C1 segment of cervical spinal cord (tissue), 14 donors: ENCODE data around the gene FAM13A.

Experiments used
- DNase-seq, 14 donors: peaks; one replicate each; lab custom pipeline; 2025; lab: John Stamatoyannopoulos, UW

FAM13A gene

DNA sequence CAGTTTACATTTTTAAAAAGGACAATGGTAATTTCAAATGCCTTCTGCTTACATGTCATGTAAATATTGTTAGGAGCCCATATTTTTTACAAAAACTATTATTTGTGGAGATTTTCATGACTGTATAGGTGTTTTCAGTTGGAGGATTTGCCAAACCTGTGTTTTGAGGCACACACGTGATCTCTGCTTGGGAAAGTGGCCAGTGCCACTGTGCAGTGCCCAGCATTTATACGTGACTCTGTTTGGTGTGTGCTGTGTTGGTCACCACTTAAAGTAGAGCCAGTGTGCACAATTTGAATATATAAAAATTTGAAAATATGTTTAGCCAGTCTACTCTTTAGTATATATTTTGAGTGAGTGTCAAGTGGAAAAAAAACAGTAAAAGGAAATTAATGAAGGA is 332.6 kb downstream of the FAM13A start:
- DNase-seq, result peak in 1 of 14 donors; percentile 28

- DNase-seq, result peak in 1 of 14 donors; percentile 44
These were observed 334.2 kb downstream of the FAM13A start for GRCh38 chr4:88722828-88723227.

- DNase-seq, result peak in 1 of 14 donors; percentile 28
These were observed 334.7 kb downstream of the FAM13A start for GRCh38 chr4:88722276-88722780.

GRCh38 chr4:88720451-88721428 is 336.2 kb downstream of the FAM13A start:
- peak in 1 of 14 donors; percentile 39 for DNase-seq

DNA sequence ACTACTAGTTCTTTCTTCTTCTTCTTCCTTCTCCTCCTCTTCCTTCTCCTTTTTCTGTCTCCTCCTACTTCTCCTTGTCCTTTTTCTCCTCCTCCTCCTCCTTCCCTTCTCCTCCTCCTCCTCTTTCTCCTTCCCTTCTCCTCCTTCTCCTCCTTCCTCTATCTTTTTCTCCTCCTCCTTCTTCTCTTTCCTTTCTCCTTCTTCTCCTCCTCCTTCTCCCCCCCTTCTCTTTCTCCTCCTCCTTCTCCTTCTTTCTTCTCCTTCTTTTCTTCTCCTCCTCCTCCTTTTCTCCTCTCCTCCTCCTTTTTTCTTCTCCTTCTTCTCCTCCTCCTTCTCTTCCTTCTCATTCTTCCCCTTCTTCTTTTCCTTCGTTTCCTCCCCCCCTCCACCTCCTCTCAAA is 337.6 kb downstream of the FAM13A start:
- DNase-seq, result no peak

DNA sequence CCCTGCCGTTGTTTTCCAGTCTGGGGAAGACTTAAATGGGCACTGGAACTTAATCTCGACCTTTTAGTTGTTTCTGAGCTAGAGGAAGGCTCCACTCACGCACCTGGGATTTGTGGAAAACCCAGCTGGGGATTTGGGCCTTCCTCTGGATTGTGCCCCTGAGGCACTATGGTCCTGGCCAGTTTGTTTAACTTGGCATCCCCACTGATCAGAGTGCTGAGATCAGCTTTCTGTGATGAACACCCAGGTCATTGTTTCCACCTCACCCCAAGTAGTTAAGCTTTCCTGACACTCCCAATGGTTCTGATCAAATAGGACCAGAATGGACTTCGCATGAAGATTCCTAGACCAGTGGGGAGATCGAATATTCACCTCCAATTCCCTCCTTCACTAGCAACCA is 338.9 kb downstream of the FAM13A start:
- DNase-seq, result no peak

DNA sequence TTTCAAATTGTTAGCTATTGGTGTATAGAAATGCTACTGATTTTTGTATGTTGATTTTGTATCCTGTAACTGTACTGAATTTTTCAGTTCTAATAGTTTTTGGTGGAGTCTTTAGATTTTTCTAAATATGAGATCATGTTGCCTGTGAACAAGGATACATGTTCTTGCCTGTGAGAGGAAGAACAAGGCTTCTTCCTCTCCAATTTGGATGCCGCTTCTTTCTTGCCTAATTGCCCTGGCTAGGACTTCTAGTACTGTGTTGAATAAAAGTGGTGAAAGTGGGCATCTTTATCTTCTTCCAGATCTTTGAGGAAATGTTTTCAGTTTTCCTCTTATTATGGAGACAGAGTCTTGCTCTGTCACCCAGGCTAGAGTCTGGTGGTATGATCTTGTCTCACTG is 343.2 kb downstream of the FAM13A start:
- DNase-seq, result no peak

- no peak for DNase-seq
These were observed 347.0 kb downstream of the FAM13A start for GRCh38 chr4:88709989-88710388.

DNA sequence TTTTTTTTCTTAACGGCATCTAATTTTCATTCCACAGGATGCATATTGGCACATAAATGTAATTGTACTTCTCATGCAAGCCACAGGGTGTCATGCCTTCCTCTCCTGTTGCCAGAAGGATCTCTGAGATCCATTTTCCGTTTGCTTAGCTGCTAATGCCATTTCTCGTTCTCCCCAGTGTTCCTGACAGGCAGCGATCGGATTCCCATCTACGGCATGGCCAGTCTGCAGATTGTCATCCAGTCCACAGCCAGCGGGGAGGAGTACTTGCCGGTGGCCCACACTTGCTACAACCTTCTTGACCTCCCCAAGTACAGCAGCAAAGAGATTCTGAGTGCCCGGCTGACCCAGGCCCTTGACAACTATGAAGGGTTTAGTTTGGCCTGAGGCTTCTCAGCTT is 350.4 kb downstream of the FAM13A start:
- DNase-seq, result peak in 10 of 14 donors; percentile 19 to 76 (median 48)

DNA sequence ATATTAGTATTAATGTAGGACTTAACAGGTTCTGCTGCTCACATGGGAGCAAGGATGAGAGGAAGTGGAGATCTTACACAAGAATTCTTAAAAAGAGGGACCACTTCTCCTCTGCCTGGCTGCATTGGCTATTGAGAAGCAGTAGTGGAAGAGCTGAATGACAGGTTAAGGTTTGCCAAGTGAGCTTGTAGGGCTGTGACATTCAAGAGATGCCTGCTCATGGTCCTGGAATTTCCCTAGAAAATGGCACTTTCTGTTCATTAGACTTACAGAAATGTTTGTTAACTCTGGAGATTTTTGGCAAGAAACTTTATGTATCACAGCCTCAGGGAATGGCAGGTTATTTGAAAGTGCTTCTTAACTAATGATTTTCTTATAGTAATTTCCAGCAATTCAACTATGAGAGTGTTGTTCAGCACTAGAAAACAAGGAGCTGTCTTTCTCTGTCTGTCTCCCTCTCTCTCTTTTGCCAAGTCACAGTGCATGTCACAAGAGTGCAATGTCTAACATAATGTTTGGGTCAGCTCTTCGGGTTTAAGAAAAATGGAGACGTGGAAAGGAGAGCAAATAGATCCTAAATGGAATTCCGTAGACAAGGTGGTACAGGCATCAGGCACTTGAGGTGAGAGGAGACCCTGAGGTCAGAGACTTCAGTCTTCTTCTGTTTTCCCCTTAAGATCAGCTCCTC is 351.0 kb downstream of the FAM13A start:
- peak in 2 of 14 donors; percentile 5 to 24 for DNase-seq

GRCh38 chr4:88705223-88705622 is 351.8 kb downstream of the FAM13A start:
- no peak for DNase-seq

DNA sequence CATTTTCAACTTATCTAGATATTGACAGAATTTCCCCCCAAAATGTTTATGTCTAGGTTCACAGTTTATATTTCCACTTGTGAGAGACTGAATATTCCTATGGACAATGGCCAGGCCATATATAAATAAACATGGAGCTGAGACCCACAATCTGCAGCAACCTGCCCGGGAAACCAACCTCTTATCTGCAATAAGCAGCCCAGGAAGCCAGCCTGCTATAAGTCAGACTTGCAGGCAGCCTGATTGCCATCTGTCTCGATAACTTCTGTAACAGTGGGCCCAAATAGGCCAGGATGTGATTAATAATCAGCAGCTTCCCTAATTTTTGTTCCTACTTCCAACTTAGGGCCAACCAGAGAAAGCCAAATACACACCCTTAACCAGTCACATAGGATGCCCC is 354.2 kb downstream of the FAM13A start:
- no peak for DNase-seq

DNA sequence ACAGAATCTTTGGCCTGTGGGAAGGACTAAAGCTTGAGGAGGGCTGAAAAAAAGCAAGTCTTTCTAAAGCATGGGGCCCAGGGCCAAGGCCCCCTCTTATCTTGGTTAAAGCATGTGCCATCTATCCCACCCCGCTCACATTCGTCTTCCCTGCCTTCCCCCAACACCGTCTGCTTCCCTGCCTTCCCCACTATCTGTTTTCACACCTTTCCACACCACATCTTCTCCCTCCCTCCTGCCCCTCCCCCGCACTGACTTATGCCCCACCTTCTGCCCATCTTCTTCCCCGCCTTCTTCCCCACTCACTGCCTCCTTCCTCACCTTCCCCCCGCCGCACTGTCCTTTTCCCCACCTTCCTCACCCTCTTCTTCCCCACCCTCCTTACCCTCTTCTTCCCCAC is 358.5 kb downstream of the FAM13A start:
- DNase-seq, result no peak

- peak in 10 of 14 donors; percentile 17 to 80 (median 46) for DNase-seq
These were observed 359.2 kb downstream of the FAM13A start, which contains the start of gene NAP1L5 for GRCh38 chr4:88697588-88698329. Gene NAP1L5, minus strand, starts transcription at chr4:88697829. Its CDS starts 75 bp downstream, at chr4:88697754.

- DNase-seq, result peak in 5 of 14 donors; percentile 19 to 45 (median 25)
These were observed 359.8 kb downstream of the FAM13A start for GRCh38 chr4:88697141-88697540.

DNA sequence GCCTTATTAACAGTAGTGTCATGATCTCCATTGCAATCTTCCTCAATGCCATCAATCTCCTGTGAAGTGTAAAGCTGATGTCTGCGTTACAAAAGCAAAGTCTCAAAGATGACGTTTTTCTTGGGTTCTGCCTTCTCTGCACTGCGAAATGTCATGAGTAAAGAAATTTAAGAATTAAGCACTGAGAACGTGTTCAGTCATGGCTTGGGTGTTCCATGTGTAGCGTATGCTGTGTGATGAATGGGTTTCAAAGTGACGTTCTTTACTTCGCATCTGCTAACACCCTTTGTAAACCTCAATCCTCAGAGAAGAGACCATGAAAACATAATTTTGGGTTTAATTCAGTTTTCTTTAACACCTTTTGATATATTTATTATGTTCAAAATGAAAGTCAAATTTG is 360.4 kb downstream of the FAM13A start:
- peak in 1 of 14 donors; percentile 39 for DNase-seq

DNA sequence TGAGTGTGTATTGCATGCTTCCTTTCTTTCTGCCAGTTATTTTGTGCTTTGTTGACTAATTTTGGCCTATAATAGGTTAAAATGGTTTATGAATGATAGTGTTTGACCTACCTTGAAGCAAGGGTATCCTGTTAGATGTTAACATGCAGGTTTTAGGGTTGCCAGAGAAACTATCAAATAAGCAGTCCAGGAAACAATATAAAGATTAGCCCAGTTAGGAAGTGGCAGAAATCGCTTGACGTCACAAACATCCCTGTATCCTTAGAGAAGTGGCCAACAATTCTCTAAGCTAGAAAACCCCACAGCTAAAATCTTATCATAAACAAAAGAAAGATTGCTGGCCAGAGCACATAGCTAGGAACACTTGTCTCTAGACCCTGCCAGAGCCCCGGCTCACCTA is 363.2 kb downstream of the FAM13A start:
- peak in 1 of 14 donors; percentile 53 for DNase-seq

DNA sequence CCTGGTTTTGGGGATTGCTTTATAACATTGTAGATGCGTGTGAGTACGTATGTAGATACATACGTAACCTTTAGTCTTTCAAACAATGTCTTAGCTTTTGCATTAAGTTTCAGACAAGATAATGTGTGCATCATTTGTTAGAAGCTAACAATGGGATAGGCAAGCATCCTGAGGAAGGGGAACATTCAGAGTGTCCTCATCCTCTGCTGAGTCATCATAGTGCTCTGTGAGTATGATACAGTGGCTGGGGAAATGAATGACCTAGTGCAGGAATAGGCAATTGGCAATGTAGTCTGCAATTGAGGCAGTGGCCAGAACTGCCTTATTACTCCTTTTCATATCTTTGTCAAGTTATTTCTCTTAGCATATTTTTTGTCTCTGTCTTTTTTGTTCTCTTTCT is 366.6 kb downstream of the FAM13A start:
- no peak for DNase-seq

DNA sequence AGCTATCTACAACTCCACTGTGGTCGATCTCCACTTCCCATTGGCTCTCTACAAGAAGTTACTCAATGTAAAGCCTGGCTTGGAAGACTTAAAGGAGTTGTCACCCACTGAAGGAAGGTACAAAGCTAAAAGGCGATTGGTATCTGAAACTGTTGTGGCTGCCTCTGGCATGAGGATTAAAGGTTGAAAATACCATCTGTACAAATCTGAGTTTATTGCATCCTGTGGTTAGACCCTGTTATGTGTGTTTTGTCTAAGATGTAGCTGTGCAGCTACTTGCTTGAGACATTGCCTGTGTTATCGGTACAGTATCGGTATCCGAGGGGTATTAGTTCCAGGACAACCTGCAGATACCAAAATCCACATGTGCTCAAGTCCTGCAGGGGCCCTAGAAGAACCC is 375.8 kb downstream of the FAM13A start:
- DNase-seq, result no peak
